Activated CD8-positive, alpha-beta memory T cell treated with anti-CD3 and anti-CD28 coated beads for 36 hours (primary cell): ENCODE data around the gene GPRC5D. TPM values are rescaled to one million over a fixed set of nuclear protein-coding genes. Genes with fewer than 3 reads are reported as not detected.

Experiments
- CTCF ChIA-PET: fragments of 350-600 bp; sonication (Branson Sonifier 250); formaldehyde crosslinking; loops from one replicate; lab custom pipeline; 2021; ENCODE audit warnings: antibody characterized with exemption; lab: Charles Lee
- POLR2A ChIA-PET: fragments of 350-600 bp; sonication (Branson Sonifier 250); formaldehyde crosslinking; loops from one replicate; lab custom pipeline; 2021; ENCODE audit warnings: antibody characterized with exemption; lab: Charles Lee
- total RNA-seq, 2 experiments: library from RNA; stranded (reverse); gene quantifications; one replicate each; pipeline ENCODE4 v1.2.3, GENCODE V29; 2021

The GPRC5D gene
- total RNA-seq, 2 experiments from 2014 or later, result not detected

GRCh38 chr12:12945591-12945990 is 6.4 kb downstream of the GPRC5D start:
- CTCF ChIA-PET, result no interaction called here
- POLR2A ChIA-PET, result no interaction called here

- CTCF ChIA-PET, result no interaction called here
- POLR2A ChIA-PET, result no interaction called here
Measured at GRCh38 chr12:12943586-12944260, 8.2 kb downstream of the GPRC5D start.

- POLR2A ChIA-PET, result no interaction called here
- CTCF ChIA-PET, result no interaction called here
Measured at GRCh38 chr12:12941450-12942350, 10.3 kb downstream of the GPRC5D start.

GRCh38 chr12:12939888-12940287 is 12.1 kb downstream of the GPRC5D start:
- ChIA-PET POLR2A (no interaction called here), CTCF (no interaction called here)

- POLR2A ChIA-PET, result no interaction called here
Measured at GRCh38 chr12:12938541-12938940, 13.4 kb downstream of the GPRC5D start.

GRCh38 chr12:12936983-12937491 is 14.9 kb downstream of the GPRC5D start:
- POLR2A ChIA-PET, result no interaction called here
- CTCF ChIA-PET, result no interaction called here

More at GRCh38 chr12:12938541-12938940, 13.4 kb downstream of the GPRC5D start:
- CTCF ChIA-PET, result no interaction called here

GRCh38 chr12:12934556-12934955 is 17.4 kb downstream of the GPRC5D start:
- ChIA-PET CTCF (interaction anchor here (0.6 kb wide), 1 partner anchor 91 kb away, joined by 3 read pairs; no protein-coding TSS in a partner anchor), POLR2A (no interaction called here)

- ChIA-PET CTCF (no interaction called here), POLR2A (no interaction called here)
Measured at GRCh38 chr12:12933742-12934141, 18.2 kb downstream of the GPRC5D start.

GRCh38 chr12:12930633-12931219 is 21.2 kb downstream of the GPRC5D start:
- CTCF ChIA-PET, result interaction anchor here (0.7 kb wide), 1 partner anchor 315 kb away, joined by 3 read pairs; no protein-coding TSS in a partner anchor

GRCh38 chr12:12929696-12930095 is 22.3 kb downstream of the GPRC5D start:
- ChIA-PET POLR2A (no interaction called here), CTCF (no interaction called here)

More at GRCh38 chr12:12930633-12931219, 21.2 kb downstream of the GPRC5D start:
- POLR2A ChIA-PET, result no interaction called here

- CTCF ChIA-PET, result no interaction called here
Measured at GRCh38 chr12:12927211-12928079, 24.5 kb downstream of the GPRC5D start.

GRCh38 chr12:12926571-12927071 is 25.3 kb downstream of the GPRC5D start:
- ChIA-PET CTCF (no interaction called here), POLR2A (no interaction called here)

More at GRCh38 chr12:12927211-12928079, 24.5 kb downstream of the GPRC5D start:
- POLR2A ChIA-PET, result no interaction called here

GRCh38 chr12:12925388-12925787 is 26.6 kb downstream of the GPRC5D start:
- ChIA-PET CTCF (no interaction called here), POLR2A (no interaction called here)

GRCh38 chr12:12924169-12924568 is 27.8 kb downstream of the GPRC5D start:
- ChIA-PET POLR2A (no interaction called here), CTCF (no interaction called here)

- ChIA-PET CTCF (no interaction called here), POLR2A (no interaction called here)
Measured at GRCh38 chr12:12922978-12923377, 29.0 kb downstream of the GPRC5D start.

GRCh38 chr12:12922191-12922616 is 29.8 kb downstream of the GPRC5D start:
- ChIA-PET CTCF (no interaction called here), POLR2A (no interaction called here)

- CTCF ChIA-PET, result no interaction called here
- POLR2A ChIA-PET, result interaction anchor here (0.6 kb wide), 1 partner anchor 151 kb away, joined by 5 read pairs; no protein-coding TSS in a partner anchor
Measured at GRCh38 chr12:12919666-12920435, 32.1 kb downstream of the GPRC5D start.
